G401 (cell line): Measurements from ENCODE around the gene NRARP. TPM values are rescaled to one million over a fixed set of nuclear protein-coding genes. Genes with fewer than 3 reads are reported as not detected.

Experiments used
- DNase-seq: peaks from one replicate; pipeline ENCODE4 v3.0.0-alpha.2; 2015; ENCODE audit warnings: low spot score
- in situ Hi-C: cut with HindIII; loops from 2 replicates; pipeline ENCODE4 v1.10.0; 2016; ENCODE audit warnings: low sequenced_read_pairs, mixed read lengths
- total RNA-seq: library from RNA; depleted of rRNA; stranded (reverse); fragments of >200 nt; shearing (Covaris generic); gene quantifications from 2 replicates; pipeline ENCODE4 v1.2.3, GENCODE V29; 2014; rRNA removed

NRARP gene
- total RNA-seq, 1 experiment from 2014 or later = 6.7 TPM

- DNase-seq = no peak
- in situ Hi-C loops = no loop called here
These were observed 49.2 kb downstream of the NRARP start for GRCh38 chr9:137252555-137253506.

GRCh38 chr9:137251490-137252268 is 50.4 kb downstream of the NRARP start:
- in situ Hi-C loops = no loop called here
- no peak for DNase-seq

GRCh38 chr9:137251194-137251461 is 50.9 kb downstream of the NRARP start, which contains the start of gene STPG3:
STPG3 (plus strand) TSS chr9:137251286; CDS start chr9:137251287, 1 bp downstream.
- no peak for DNase-seq
- in situ Hi-C loops = no loop called here

GRCh38 chr9:137250329-137251193 is 51.5 kb downstream of the NRARP start:
- in situ Hi-C loops = no loop called here
- DNase-seq = no peak

Other genes with a start within 250 kb of the NRARP start
- gene ENTPD2, start 248.2 kb downstream of the NRARP start, total RNA-seq = not detected in 2 replicates
- 62.9 and 63.5 TPM in 2 replicates for gene SAPCD2, start 231.7 kb downstream of the NRARP start, total RNA-seq
- gene UAP1L1, start 224.8 kb downstream of the NRARP start, total RNA-seq = 28.9 and 34.7 TPM in 2 replicates
- gene MAN1B1, start 215.3 kb downstream of the NRARP start, total RNA-seq = 67.0 and 73.9 TPM in 2 replicates
- gene DPP7, start 187.5 kb downstream of the NRARP start, total RNA-seq = 1.2 and 3.0 TPM in 2 replicates
- gene GRIN1, start 163.1 kb downstream of the NRARP start, total RNA-seq = not detected in 2 replicates
- 1.3 TPM in 1 of 2 replicates, not detected in the other for gene LRRC26, start 132.2 kb downstream of the NRARP start, total RNA-seq
- not detected in 2 replicates for gene TMEM210, start 130.2 kb downstream of the NRARP start, total RNA-seq
- 58.8 and 63.6 TPM in 2 replicates for gene ANAPC2, start 113.7 kb downstream of the NRARP start, total RNA-seq
- gene SSNA1, start 113.6 kb downstream of the NRARP start, total RNA-seq = 95.8 and 122 TPM in 2 replicates
- 17.6 and 25.7 TPM in 2 replicates for gene TPRN, start 101.5 kb downstream of the NRARP start, total RNA-seq
- gene TMEM203, start 96.6 kb downstream of the NRARP start, total RNA-seq = 45.7 and 57.4 TPM in 2 replicates
- 3.9 and 6.4 TPM in 2 replicates for gene NDOR1, start 96.6 kb downstream of the NRARP start, total RNA-seq
- not detected in 2 replicates for gene RNF208, start 80.0 kb downstream of the NRARP start, total RNA-seq
- gene CYSRT1, start 77.1 kb downstream of the NRARP start, total RNA-seq = 10.7 and 16.0 TPM in 2 replicates
- gene RNF224, start 74.8 kb downstream of the NRARP start, total RNA-seq = not detected in 2 replicates
- gene SLC34A3, start 71.4 kb downstream of the NRARP start, total RNA-seq = not detected in 2 replicates
- gene TUBB4B, start 61.0 kb downstream of the NRARP start, total RNA-seq = 1,012 and 1,099 TPM in 2 replicates
- gene STPG3, start 51.0 kb downstream of the NRARP start, total RNA-seq = not detected in 2 replicates
- gene NELFB, start 46.9 kb downstream of the NRARP start, total RNA-seq = 93.6 and 118 TPM in 2 replicates
- gene TOR4A, start 24.5 kb downstream of the NRARP start, total RNA-seq = 38.2 and 41.7 TPM in 2 replicates
- 4.8 and 7.9 TPM in 2 replicates for gene EXD3, start 120.9 kb upstream of the NRARP start, total RNA-seq
- gene NOXA1, start 121.1 kb upstream of the NRARP start, total RNA-seq = 0.18 TPM in 1 of 2 replicates, not detected in the other
- gene ENTPD8, start 139.1 kb upstream of the NRARP start, total RNA-seq = 1.6 and 1.9 TPM in 2 replicates
- 76.9 and 96.6 TPM in 2 replicates for gene NSMF, start 157.1 kb upstream of the NRARP start, total RNA-seq
- gene PNPLA7, start 248.1 kb upstream of the NRARP start, total RNA-seq = not detected in 2 replicates
- 75.7 and 102 TPM in 2 replicates for gene MRPL41, start 249.6 kb upstream of the NRARP start, total RNA-seq